ENCODE results near the gene FOXE3.

The FOXE3 gene

DNA sequence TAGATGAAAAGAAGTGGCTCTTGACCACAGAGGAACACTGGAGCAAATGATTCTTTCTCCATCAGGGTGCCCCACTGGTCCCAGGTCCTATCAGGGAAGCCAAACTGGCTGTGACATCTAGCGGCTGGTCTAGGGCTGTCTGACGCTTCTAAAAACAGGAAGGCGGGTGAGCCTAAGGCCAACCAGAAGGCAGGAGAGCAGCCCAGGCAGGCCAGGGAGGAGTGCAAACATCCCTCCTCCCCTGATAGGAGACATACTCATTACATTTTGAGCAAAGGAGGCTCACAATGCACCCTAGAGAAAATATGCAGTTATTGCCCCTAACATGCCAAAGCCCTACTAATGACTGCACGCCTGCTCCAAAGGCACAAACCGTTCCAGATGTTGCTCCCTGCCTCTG, 10.4 kb upstream of the FOXE3 start:
- no peak for DNase-seq (ENCODE audit: low read depth)

DNA sequence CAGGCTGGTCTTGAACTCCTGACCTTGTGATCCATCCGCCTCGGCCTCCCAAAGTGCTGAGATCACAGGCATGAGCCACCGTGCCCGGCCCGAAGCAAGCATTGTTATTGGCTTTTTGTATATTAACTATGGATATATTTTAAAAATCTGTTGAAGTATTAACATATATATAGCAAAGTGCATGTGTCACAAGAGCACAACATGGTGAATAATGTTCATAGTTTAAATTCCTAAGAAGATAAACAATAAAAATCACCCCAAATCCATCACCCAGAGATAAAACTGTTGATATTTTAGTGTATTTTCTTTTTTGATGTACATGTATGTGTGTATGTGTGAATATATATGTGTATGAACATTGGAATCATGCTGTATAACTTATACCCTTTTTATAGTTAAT, 9.1 kb upstream of the FOXE3 start:
- DNase-seq (ENCODE audit: low read depth), result no peak

DNA sequence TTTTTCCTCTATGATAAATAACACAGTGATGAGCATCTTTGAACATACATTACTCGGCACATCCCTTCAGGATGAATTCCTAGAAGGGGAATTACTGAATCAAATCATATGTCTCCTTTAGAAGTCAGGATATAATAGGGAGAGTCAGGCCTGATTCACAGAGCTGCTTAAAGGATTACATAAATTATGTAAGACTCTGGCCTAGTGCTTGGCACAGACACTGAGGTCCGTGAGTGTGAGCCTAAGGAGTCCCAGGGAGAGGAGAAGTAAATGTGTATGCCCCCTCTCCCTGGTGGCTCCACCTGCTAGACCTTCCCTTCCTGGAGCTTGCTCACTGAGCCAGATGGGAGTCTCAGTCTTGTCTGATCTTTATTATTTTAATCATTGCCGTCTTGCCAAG, 8.6 kb upstream of the FOXE3 start:
- DNase-seq (ENCODE audit: low read depth), result no peak

DNA sequence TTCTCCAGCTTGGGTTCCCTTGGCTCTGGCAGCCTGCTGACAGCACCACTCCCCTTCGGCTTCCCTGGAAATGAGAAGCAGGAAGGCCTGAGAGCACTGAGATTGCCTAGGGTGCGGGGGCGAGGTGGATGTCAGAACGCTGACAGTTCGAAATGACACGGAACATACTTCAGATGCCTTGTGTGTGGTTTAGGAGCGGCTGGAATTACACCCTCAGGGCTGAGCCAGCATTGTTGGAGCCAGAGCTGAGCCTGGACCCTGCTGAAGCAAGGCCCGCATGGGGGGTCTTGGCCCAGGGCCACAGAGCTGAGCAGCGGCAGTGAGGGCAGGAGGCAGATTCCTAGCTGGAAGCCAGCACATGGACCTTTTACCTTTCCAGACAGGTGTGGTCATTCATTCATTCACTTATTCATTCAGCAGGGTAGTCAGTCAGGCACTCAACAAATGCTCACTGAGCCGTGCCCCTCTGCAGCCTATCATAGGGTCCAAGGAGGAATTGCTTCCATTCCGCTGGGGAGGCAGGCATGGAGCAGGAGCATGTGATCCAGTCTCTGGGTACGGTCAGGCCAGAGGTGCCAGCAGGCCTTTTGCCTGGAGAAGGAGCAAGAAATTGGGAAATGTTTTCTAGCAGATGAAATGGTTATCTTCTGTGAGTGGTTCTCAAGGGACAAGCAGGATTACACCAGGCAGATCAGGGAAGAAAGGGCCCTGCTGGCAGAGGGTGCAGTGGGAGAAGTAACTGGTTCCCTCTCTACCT, 6.6 kb upstream of the FOXE3 start:
- peak; percentile 52 for DNase-seq (ENCODE audit: low read depth)

DNA sequence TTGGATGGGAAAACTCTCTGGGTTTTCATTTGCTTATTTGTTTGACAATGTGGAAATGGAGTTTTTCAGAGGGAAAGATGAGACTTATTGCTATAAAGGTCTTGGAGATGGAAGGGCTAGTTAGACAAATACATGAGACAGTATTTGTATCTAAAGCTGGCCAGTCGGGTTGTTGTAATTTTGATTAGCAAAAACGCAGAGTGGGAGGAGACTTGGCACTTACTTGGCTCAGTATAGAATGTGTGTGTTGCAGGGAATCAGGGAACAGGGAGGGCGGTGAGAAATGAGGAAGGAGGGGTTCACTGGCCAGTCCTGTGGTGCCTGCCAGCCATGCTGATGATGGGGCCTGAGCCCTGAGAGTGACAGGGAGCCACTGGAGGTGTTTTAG, 6.0 kb upstream of the FOXE3 start:
- DNase-seq (ENCODE audit: low read depth), result no peak

DNA sequence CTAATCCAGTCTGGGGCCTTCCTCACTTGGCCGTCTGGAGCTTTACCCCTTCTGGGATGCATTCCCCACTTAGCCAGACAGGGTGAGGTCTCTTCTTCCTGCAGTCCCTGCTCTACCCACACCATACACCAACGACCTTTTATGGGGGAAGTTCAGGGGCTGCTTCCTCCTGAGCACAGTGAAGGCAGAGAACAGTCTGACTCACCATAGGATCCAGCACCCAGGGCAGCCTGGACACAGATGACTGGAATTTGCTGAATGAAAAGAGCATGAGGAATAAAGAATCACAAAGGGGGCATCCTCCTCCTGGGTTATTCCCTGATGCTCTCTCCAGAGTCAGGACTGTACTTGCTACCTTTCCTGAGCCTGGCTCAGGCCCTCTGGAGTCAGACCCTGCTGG, 4.6 kb upstream of the FOXE3 start:
- DNase-seq (ENCODE audit: low read depth), result no peak

DNA sequence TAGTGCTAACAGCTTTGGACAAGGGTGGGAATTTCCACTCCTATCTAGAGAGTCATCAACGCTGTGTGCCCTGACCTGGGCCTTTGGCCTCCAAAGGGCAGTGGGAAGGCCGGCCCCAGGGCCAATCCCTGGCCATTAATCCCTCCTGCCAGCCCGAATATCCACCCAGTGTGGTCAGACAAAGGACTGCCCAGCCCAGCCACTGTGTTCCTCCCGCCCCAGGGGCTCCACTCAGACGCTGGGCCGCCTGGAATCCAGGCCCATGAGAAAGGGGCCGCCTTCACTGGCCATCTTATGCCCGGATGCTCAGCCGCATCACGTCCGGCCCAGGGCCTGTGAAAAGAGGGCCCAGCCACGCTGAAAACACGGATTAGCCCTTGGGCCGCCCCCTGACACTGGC, 3.6 kb upstream of the FOXE3 start:
- DNase-seq (ENCODE audit: low read depth), result no peak

DNA sequence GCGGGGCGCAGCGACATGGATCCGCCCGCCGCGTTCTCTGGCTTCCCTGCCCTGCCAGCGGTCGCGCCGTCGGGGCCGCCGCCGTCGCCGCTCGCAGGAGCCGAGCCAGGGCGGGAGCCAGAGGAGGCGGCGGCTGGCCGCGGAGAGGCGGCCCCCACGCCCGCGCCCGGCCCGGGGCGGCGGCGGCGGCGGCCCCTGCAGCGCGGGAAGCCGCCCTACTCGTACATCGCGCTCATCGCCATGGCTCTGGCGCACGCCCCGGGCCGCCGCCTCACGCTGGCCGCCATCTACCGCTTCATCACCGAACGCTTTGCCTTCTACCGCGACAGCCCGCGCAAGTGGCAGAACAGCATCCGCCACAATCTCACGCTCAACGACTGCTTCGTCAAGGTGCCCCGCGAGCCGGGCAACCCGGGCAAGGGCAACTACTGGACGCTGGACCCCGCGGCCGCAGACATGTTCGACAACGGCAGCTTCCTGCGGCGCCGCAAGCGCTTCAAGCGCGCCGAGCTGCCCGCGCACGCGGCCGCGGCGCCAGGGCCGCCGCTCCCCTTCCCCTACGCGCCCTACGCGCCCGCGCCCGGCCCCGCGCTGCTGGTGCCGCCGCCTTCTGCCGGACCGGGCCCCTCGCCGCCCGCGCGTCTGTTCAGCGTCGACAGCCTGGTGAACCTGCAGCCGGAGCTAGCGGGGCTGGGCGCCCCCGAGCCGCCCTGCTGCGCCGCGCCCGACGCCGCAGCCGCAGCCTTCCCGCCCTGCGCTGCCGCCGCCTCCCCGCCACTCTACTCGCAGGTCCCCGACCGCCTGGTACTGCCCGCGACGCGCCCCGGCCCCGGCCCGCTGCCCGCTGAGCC, 459 bp downstream of the FOXE3 start:
- DNase-seq (ENCODE audit: low read depth), result no peak

DNA sequence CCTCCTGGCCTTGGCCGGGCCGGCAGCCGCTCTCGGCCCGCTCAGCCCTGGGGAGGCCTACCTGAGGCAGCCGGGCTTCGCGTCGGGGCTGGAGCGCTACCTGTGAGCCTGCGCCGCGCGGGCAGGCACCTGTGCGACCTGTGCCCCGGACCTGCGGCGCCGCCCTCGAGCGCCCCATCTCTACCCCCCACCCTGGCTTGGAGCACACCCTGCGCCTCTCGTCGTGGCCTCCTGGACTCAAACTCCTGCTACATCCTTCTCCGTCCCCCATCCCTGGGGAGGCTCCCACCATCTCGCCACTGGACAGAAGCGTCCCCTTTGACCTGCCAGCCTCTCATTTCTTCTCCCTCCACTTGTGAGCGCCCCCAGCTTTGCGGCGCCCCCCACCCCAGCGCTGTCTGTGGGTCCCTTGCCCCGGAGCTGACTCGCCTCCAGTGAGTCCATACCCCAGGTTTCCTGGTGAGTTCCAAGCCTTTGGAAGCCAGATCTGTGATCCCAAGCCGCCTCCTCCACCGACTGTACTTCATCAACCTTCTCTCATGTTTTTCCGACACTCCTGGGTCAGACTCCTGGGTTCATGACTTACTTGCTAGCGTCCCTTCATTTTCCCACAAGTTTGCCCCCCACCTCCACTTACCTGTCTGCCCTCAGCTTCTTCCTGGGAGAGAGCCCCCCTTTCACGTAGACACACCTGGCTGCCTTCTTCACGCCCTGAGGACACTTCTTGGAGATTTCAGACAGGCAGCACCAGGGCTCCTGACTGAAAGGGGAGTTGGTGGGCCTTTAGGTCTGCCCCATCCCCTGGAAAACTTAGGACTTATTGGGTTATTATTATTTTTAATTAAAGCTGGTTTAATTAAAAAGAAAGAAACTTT, 1.3 kb downstream of the FOXE3 start:
- DNase-seq (ENCODE audit: low read depth), result no peak

DNA sequence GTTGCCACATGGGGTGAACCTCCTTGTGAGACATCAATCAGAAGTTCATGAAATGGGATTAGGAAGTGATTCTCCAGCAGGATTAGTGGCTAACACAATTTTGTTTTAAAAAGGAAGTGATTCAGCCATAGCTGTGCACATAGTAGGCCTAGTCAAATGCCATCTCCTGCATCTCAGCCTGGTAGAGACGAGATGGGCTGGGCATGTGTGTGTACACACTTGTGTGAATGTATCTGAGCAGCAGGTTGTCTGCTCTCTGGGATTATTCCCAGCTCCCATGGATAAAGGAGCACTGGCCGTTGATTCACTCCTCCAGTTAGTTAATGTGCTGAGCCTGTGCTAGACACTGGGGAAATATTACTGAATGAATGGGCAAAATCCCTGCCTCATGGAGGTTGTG, 2.0 kb downstream of the FOXE3 start:
- no peak for DNase-seq (ENCODE audit: low read depth)

DNA sequence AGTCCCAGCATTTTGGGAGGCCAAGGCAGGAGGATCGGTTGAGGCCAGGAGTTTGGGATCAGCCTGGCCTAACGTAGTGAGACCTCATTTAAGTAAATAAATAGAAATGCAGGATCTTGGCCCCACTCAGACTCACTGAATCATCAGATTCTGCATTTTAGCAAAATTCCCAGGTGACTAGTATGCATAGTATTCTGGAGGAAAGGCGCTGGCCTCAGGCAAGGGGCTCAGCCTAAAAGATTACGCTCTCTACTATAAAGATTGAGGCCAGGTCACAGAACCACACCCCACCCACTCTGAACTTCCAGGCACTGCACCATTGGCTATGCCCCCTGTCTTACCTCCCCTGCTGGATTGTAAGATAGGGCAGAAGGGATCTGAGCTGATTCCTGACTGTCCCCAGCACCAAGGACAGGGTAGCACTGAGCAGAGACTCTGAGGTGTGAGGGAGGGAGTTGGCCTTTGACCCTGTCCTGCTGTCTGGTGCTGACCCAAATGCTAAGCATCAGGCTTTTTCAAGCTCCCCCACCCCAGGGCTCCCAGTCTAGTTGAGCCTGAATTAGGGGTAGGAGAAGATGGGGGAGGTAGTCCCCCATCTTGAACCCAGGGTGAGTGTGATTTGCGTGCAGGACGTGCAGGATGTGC, 2.7 kb downstream of the FOXE3 start:
- no peak for DNase-seq (ENCODE audit: low read depth)

DNA sequence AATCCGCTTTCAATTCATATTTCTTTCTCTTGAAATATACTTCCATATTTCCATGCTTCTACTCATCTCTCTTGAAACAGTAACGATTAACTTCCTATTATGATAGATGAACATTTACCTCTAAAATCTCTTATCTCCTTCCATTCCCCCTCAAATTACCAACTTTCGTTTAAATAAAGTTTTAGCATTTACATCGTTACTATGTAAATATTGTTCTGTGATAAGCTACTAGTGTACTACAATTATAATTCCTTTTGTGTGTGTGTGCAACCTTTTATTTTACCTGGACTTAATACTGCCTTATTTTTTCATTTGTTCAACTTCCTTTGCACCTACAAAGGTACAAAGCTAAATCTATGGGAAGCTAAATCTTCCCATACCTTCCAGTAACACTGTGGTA, 4.5 kb downstream of the FOXE3 start:
- DNase-seq (ENCODE audit: low read depth), result no peak

DNA sequence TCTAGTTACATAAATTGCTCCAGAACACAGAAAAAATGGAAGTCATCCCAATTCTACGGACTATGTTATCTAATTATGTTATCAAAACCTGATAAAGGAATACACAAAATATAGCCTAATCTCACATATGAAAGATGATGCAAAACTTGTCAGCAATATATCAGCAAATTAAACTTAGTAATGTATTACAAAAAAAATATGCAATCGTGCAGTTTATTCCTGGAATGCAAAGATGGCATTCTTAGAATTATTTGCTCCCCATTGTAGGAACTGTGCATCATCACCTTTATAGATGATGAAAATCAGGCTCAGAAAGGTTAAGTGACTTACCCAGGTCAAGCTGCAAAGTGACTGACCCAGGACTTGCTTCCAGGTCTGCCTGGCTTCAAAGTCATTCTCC, 7.8 kb downstream of the FOXE3 start:
- DNase-seq (ENCODE audit: low read depth), result no peak

DNA sequence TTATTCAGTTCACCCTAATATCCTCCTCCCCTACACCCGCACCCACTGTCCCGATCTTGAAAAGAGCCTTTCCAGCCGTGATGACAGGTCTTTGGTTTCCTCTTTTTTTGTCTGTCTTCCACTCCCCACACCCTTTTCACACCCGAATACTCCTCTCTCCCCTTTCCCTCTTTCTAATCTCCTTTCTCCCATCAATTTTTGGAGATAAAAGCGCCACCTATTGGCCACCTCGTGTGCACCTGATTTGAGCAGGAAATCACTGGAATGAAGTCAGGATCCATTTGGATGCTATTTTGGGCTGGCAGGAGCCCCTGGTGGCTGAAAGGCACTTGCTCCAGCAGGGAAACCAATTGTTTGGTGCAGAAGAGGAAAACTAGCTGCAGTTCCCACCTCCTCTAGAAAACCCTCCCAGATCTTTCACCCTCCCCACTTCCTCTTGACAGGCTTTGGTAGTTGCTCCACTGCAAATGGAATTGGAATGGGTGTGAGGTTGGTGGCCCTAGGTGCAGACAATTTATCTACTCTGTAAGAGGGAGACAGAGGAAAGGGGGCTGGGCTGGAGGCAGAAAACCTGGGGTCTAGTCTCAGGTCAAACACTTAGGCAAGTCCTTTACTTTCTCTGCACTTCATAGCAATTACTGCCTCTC, 8.4 kb downstream of the FOXE3 start:
- no peak for DNase-seq (ENCODE audit: low read depth)

DNA sequence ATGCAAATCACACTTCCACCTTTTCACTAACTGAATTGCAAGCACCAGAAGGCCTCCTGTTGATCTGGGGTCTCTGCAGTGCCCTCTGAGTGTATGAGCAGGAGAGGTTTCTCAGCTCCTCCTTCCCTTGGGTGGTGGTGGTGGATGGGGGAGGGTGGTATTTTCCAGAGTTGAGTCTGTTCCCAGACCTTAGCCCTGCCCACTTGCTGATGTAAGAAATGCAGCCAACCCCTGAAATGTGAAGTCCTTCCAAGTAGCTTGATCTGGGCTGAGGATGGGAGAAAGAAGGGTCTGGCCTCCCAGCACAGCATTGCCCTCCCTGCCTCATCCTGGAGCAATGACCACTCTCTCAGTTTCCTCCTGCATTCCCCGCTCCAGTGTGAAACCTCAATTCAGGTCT, 15.4 kb downstream of the FOXE3 start:
- no peak for DNase-seq (ENCODE audit: low read depth)

DNA sequence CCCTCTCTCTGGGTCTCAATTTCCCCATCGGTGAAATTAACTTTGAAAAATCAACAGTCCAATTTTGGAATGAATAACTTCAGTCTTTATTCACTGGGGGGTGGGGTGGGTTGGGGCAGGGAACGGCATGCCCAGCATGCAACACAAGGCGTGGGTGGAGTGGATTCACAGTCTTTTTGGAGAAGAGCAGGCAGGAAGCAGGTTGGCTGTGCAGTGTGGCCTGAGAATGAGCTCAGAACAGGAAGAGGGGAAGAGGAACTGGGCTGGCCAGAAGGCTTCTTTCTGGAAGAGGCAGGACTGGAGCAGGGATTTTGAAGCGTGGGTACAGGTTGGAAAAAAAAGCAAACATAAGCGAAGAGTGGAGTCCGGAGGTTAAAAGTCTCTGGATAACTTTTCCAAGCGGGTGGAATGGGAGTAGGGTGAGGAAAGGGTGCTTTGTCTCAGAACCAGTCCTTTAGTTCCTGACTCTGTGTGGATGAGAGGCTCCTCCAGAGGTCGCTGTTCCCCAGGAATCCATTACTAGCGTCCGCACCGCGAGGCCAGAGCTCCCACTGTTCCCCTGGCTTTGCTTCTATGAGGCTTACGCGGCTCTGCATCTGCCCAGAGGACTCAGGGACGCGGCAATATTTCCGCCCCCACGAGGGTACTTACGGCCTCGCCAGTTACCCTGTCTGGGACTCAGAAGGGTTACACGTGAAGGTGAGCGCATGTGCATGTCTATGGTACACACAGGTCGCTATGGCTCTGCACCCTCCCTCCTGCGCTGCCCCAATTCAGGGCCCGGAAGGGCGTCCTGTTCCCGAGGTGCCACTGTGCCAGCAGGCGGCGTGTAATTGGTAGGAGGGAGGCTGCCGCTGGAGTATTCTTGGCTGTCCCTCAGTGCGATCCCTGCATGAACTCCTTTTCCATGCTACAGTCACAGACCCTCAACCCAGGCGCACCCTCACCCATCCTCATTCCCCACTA, 16.3 kb downstream of the FOXE3 start:
- peak; percentile 66 for DNase-seq (ENCODE audit: low read depth)

DNA sequence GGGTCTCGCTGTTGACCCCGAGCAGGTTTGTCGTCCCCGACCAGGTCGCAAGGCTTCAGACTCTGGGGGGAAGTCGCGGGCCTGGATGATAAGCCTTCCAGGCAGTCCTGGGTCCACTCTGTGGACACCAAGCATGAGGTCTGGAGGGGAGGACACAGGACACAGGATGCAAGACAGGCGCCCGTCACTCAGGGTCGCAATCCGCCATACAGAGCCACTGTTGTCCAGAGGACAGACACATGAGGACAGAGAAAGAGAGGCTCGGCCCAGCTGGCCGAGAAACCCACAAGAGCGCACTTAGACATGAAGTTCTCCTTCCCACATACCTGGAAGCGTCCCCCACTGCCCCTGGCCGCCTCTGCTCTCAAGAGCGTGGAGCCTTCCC, 16.9 kb downstream of the FOXE3 start:
- DNase-seq (ENCODE audit: low read depth), result no peak

DNA sequence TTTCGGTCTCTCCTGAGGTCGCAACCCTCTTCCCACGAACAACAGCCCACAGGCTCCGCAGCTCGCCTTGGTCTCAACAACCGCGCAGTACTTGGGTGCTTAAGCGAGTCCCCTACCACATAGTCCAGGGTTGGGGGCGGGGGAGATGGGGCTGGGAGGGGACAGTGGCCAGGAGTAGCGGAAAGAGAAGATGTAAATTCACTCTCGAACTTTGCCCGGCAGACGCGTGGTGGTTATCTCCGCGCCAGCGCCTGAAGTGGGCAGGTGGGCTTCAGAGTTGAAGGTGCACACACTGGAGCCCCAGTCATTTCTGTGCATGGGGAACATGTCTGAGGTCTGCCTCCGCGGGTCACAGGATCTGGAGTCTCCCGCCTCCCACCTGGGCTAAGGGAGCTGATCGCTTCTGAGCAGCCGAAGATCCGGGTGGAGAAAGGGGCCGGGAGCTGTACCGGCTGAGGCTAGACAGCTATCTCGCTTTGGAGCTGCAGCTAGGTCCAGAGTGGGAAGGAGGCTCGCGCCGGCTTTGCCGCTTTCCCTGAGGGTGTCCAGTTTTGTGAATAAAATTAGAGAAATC, 17.5 kb downstream of the FOXE3 start:
- no peak for DNase-seq (ENCODE audit: low read depth)

DNA sequence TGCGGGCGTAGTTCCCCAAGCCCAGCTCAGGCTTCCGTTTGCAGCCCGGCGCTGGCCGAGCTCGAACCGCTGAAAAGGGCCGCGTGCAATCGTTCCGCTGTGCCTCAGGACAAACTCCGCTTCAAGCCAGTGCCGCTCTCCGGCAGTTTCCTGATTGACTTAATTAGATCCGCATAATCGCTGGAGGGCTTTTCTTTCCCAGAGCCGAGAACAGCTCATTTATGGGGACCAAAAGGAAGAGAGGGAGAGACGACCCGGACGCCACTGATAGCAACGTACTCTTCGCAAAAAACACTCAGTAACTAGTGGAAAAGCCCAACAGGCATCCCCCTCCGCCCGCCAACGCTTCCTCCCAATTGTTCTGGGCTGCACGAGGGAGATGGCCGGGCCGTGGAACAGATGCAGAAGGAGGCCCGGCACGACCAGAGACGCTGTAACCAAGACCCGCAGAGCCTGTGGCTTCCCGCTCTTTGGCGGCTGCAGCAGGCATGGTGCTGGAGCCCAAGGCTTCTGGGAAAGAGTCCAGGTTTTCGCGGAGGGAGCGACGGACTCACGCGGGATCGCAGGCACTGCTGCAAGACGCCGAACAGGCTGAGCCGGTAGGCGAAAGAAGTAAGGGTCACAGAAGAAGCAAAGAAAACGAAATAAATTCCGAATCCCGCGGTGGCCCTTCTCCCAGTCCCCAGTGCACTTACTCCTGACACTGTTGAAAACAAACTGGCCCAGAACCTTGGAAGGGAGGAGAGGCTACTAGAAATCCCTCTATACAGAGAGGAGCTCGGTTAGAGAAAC, 18.2 kb downstream of the FOXE3 start:
- DNase-seq (ENCODE audit: low read depth), result no peak

All from GM04504 (cell line).